Measurements from ENCODE around the gene TNIP2. TPM values are rescaled to one million over a fixed set of nuclear protein-coding genes. Genes with fewer than 3 reads are reported as not detected.

TNIP2 gene
- total and polyA plus RNA-seq, 2 donors (not counting 3 experiments of a cell fraction or from before 2014, with no cell fraction given) = 37.7 to 52.1 TPM

- H2AFZ ChIP-seq (ENCODE audit: low read depth, low read length) = no peak overlapping the region
Observed at GRCh38 chr4:2725380-2725779, 30.8 kb downstream of the TNIP2 start.

More at GRCh38 chr4:2725380-2725779, 30.8 kb downstream of the TNIP2 start:
- peaks cover 2 to 9% of the 10 kb centered on the region in 2 experiments for H3K36me3 ChIP-seq (ENCODE audit: control insufficient read depth in 2 of 2, extremely low read depth in 1 of 2, insufficient read depth in 2 of 2, low read length in 2 of 2)
- TF ChIP-seq JUN (IDR thresholded peaks at IDR 0.05; ENCODE audit: borderline replicate concordance, insufficient read depth, insufficient read length, low read depth) = no peak
- TF ChIP-seq POLR2A (IDR thresholded peaks at IDR 0.05; ENCODE audit: low read depth, low read length) = no peak
- TF ChIP-seq FOS (IDR thresholded peaks at IDR 0.05; ENCODE audit: borderline replicate concordance, insufficient read depth, low read length) = no peak
- no peak for TF ChIP-seq EZH2 (IDR thresholded peaks at IDR 0.05; ENCODE audit: borderline replicate concordance, low read depth, low read length, severe bottlenecking)
- TF ChIP-seq POLR2AphosphoS5 (IDR thresholded peaks at IDR 0.05; ENCODE audit: insufficient read depth, low read depth, low read length) = no peak
- TF ChIP-seq GATA2 (IDR thresholded peaks at IDR 0.05; ENCODE audit: insufficient read depth, insufficient read length, low read depth, low read length) = no peak
- no peak for TF ChIP-seq MYC (IDR thresholded peaks at IDR 0.05; ENCODE audit: low read depth, low read length)
- no peak for TF ChIP-seq MAX (IDR thresholded peaks at IDR 0.05; ENCODE audit: insufficient read depth, insufficient read length)
- TF ChIP-seq, protein P1, sequence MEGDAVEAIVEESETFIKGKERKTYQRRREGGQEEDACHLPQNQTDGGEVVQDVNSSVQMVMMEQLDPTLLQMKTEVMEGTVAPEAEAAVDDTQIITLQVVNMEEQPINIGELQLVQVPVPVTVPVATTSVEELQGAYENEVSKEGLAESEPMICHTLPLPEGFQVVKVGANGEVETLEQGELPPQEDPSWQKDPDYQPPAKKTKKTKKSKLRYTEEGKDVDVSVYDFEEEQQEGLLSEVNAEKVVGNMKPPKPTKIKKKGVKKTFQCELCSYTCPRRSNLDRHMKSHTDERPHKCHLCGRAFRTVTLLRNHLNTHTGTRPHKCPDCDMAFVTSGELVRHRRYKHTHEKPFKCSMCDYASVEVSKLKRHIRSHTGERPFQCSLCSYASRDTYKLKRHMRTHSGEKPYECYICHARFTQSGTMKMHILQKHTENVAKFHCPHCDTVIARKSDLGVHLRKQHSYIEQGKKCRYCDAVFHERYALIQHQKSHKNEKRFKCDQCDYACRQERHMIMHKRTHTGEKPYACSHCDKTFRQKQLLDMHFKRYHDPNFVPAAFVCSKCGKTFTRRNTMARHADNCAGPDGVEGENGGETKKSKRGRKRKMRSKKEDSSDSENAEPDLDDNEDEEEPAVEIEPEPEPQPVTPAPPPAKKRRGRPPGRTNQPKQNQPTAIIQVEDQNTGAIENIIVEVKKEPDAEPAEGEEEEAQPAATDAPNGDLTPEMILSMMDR (IDR thresholded peaks at IDR 0.05; ENCODE audit: extremely low read depth in 1 of 2, insufficient read depth in 1 of 2, low read depth in 1 of 2, low read length in 2 of 2) = no peak
- BruUV-seq (replicated peaks) = no TSS peak
- H4K20me1 ChIP-seq (replicated peaks; ENCODE audit: control insufficient read depth, extremely low read depth, insufficient read depth, low read length) = no peaks in the 10 kb centered on the region
- H3K4me2 ChIP-seq (ENCODE audit: insufficient read depth, low read length) = no peak overlapping the region
- FAIRE-seq (no peak), DNase-seq (ENCODE audit: low read depth, low spot score) (no peak)
- H3K27me3 ChIP-seq (ENCODE audit: control insufficient read depth in 2 of 2, insufficient read depth in 2 of 2, low read length in 2 of 2) = no peaks in the 10 kb centered on the region
- no peaks in the 10 kb centered on the region for H3K4me1 ChIP-seq (ENCODE audit: control insufficient read depth, extremely low read depth, insufficient read depth, low read length)
- no peaks in the 10 kb centered on the region for H3K9me1 ChIP-seq (replicated peaks; ENCODE audit: control insufficient read depth, extremely low read depth, insufficient read depth, low read length)
- no peak overlapping the region for H3K27ac ChIP-seq (ENCODE audit: insufficient read depth, low read depth, low read length)
- ChIA-PET CTCF (interaction anchor here (0.9 kb wide), 1 partner anchor 189 kb away, joined by 4 read pairs; no protein-coding TSS in a partner anchor), POLR2A (no interaction called here)
- H3K9me3 ChIP-seq (replicated peaks; ENCODE audit: control insufficient read depth, insufficient read depth, low read length) = no peaks in the 10 kb centered on the region
- H3K4me3 ChIP-seq (replicated peaks in 1 of 3; ENCODE audit: insufficient read depth in 1 of 3, low read depth in 1 of 3, low read length in 3 of 3) = no peak overlapping the region
- intact Hi-C loops (cut with micrococcal nuclease) (no loop called here), dilution Hi-C loops (cut with MboI; ENCODE audit: extremely low pct_ligation_motif_present, low sequenced_read_pairs) (no loop called here)
- no peak overlapping the region for H3K9ac ChIP-seq (replicated peaks; ENCODE audit: extremely low read depth, insufficient read depth, low read length)
- no peaks in the 10 kb centered on the region for H3K79me2 ChIP-seq (ENCODE audit: control insufficient read depth, insufficient read depth, low read length)

All from endothelial cell of umbilical vein (primary cell).